BLaER1 (cell line): ENCODE measurements around the gene LRTM1.

Source experiments
- H3K27ac ChIP-seq: shearing (Covaris generic); formaldehyde crosslinking; 2 replicates; pipeline ENCODE4 v1.8.1; 2022
- H3K27me3 ChIP-seq: shearing (Covaris generic); formaldehyde crosslinking; 2 replicates; pipeline ENCODE4 v1.8.1; 2022
- H3K36me3 ChIP-seq: shearing (Covaris generic); formaldehyde crosslinking; 2 replicates; pipeline ENCODE4 v1.8.1; 2022
- H3K4me1 ChIP-seq: shearing (Covaris generic); formaldehyde crosslinking; 2 replicates; pipeline ENCODE4 v1.8.1; 2022
- H3K4me2 ChIP-seq: shearing (Covaris generic); formaldehyde crosslinking; 2 replicates; pipeline ENCODE4 v1.8.1; 2022
- H3K4me3 ChIP-seq: shearing (Covaris generic); formaldehyde crosslinking; 2 replicates; pipeline ENCODE4 v1.8.1; 2022
- H3K9ac ChIP-seq: shearing (Covaris generic); formaldehyde crosslinking; 2 replicates; pipeline ENCODE4 v1.8.1; 2022
- H3K9me3 ChIP-seq: shearing (Covaris generic); formaldehyde crosslinking; 2 replicates; pipeline ENCODE4 v1.8.1; 2022
- H4K20me1 ChIP-seq: shearing (Covaris generic); formaldehyde crosslinking; 2 replicates; pipeline ENCODE4 v1.8.1; 2022
- Cebpa-rat ChIP-seq: shearing (Covaris generic); IDR thresholded peaks from 2 replicates; pipeline ENCODE4 v1.8.1; 2022

LRTM1 gene

DNA sequence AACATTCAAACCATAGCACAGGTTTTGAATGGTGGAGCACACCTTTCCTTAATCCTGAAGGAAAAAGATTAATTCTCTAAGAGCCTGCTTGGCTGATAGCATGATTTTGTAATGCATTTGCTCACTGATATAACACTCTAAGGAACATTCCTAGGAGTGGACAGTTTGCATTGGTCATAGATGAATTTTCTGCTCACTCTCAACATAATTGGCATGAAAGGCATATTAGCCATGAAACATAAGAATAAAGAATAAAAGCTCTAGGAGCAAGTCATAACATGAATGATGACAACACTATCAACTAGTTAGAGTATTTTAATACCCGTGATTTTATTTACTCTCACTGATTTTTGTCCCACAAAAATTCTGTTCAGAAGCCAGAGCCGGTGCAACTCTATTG is 34.3 kb upstream of the LRTM1 start:
- Histone ChIP-seq H3K4me2 (no peak overlapping the region), H3K4me1 (peaks cover 14% of the 10 kb centered on the region), H3K27ac (no peak overlapping the region), H3K4me3 (no peak overlapping the region), H3K27me3 (no peaks in the 10 kb centered on the region), H4K20me1 (no peaks in the 10 kb centered on the region), H3K36me3 (no peaks in the 10 kb centered on the region), H3K9me3 (no peaks in the 10 kb centered on the region), H3K9ac (no peak overlapping the region)
- TF ChIP-seq Cebpa-rat: no peak

DNA sequence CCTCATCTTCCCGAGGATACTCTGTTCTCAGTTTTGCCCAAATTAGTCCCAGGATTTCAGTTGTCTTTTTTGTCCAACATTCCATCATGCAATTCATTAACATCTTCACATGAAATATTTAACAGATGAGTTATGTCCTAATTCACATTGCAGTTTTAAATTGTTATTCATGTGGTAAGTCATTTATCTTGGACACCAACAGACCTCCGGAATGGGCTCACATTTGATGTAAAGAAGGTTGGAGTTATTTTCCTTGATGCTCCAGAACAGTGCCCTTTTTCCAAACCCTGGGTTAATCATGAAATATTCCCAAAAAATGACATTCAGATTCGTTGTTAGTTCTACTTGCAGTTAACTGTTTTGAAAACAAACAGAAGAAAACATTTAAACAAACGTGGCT is 32.8 kb upstream of the LRTM1 start:
- no peak overlapping the region for H3K4me2 ChIP-seq
- H3K27ac ChIP-seq: no peak overlapping the region
- H3K4me1 ChIP-seq: peaks cover 7% of the 10 kb centered on the region

DNA sequence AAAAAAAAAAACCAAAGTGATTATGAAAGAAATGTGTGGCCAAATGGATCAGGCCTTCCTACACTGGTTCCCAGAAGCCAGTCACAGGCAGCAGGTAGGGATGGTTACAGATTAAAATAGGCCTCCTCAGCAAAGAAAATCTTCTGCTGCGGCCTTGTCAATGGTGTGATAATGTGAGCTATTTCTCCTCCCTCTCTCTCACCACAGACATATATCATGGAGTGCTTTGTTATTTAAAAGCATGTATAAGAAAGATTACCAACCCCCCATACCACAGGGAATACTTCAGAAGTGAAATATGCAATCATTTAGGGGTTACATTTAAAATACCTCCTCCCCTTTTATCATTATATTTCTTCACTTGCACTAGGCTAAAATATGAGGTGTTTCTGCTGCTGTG is 32.2 kb upstream of the LRTM1 start:
- no peaks in the 10 kb centered on the region for H4K20me1 ChIP-seq
- H3K27ac ChIP-seq: no peak overlapping the region
- H3K9me3 ChIP-seq: no peaks in the 10 kb centered on the region
- no peaks in the 10 kb centered on the region for H3K27me3 ChIP-seq
- H3K36me3 ChIP-seq: no peaks in the 10 kb centered on the region
- H3K4me1 ChIP-seq: peaks cover 7% of the 10 kb centered on the region
- no peak overlapping the region for H3K4me3 ChIP-seq
- no peak for TF ChIP-seq Cebpa-rat
- H3K9ac ChIP-seq: no peak overlapping the region
- H3K4me2 ChIP-seq: no peak overlapping the region

More for the DNA sequence above, 32.8 kb upstream of the LRTM1 start:
- no peak overlapping the region for H3K4me3 ChIP-seq
- no peak for TF ChIP-seq Cebpa-rat
- no peak overlapping the region for H3K9ac ChIP-seq
- H4K20me1 ChIP-seq: no peaks in the 10 kb centered on the region
- H3K27me3 ChIP-seq: no peaks in the 10 kb centered on the region
- no peaks in the 10 kb centered on the region for H3K36me3 ChIP-seq
- H3K9me3 ChIP-seq: no peaks in the 10 kb centered on the region

DNA sequence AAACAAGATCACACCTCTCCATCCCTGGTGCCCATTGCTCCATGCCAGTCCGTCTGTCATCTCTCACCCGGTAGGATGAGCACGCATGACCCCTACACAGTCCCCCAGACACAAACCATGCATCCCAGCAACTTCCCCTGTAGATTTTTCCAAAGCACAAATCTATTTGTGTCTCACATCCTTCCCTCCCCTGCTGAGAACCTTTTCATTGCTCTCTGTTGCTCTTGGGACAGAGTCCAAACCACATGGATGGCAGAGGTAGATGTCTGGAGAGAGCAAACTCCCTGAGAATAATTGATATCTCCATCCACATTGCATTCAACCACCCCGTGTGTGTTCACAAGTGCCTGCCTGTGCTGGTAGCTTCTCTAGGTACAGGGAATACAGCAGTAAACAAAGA is 29.9 kb upstream of the LRTM1 start:
- Histone ChIP-seq H3K9ac (no peak overlapping the region), H4K20me1 (no peaks in the 10 kb centered on the region), H3K9me3 (no peaks in the 10 kb centered on the region), H3K27ac (no peak overlapping the region), H3K4me2 (no peak overlapping the region), H3K4me3 (no peak overlapping the region), H3K27me3 (no peaks in the 10 kb centered on the region), H3K4me1 (no peaks in the 10 kb centered on the region), H3K36me3 (no peaks in the 10 kb centered on the region)
- TF ChIP-seq Cebpa-rat: no peak

DNA sequence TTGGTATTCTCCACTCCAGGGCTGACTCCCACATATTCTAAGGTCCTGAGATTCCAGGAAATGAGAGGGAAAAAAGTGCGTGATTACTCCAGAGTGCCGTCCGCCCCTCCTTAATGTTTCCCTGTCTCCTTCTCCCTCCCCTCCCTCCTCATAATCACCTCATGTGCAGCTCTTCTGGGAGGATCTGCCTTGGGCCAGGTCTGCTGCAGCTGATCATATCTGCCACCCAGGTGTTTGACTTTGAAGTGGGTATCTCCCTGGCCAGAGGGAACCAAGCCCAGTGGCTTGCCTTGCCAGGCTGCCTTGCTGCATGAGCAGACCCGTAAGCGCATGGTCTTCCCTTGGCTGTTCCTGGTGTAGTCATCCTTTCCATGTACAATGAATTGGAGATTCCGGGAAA is 28.1 kb upstream of the LRTM1 start:
- TF ChIP-seq Cebpa-rat: no peak
- H3K4me2 ChIP-seq: no peak overlapping the region

DNA sequence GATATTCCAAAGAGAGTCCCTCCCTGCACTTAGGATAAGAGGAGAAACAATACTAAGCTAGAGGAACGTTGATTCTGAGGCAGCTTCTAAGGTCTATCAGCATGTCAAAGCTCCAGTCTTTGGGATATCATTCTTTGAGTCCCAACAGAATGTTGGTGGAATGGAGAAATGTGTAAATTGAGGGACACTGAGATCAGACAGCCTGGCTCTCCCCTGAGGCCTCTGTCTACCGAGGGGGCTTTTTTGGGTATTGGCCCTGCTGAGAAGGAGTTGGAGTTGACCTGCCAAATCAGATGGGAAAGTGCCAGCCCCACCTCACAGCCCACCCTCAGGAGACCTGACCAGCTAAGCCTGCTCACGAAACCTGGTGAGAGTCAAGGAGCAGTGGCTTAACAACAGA is 27.6 kb upstream of the LRTM1 start:
- no peak overlapping the region for H3K9ac ChIP-seq

More for the DNA sequence above, 28.1 kb upstream of the LRTM1 start:
- no peak overlapping the region for H3K9ac ChIP-seq
- H3K27me3 ChIP-seq: no peaks in the 10 kb centered on the region
- no peaks in the 10 kb centered on the region for H4K20me1 ChIP-seq
- H3K4me1 ChIP-seq: no peaks in the 10 kb centered on the region
- no peak overlapping the region for H3K4me3 ChIP-seq
- no peaks in the 10 kb centered on the region for H3K9me3 ChIP-seq
- H3K36me3 ChIP-seq: no peaks in the 10 kb centered on the region
- H3K27ac ChIP-seq: no peak overlapping the region

DNA sequence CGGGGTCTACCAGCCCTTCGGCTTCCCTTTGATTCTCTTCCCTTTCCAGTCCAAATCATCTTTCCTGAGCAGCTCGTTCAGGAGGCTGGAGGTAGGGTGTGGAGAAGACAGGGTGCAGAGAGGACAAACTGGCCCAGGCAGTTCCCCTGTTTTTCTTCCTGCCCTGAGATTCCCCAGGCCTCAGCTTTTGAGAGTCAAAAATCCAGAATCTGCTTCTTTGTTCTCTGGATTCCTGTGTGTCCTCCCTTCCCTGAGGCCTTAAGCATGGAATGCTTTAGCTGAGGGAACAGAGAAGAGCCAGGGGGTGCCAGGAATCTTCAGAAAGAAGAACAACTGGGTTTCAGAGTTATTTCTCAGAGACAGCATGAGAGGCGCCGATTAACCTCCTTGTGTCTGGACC is 26.7 kb upstream of the LRTM1 start:
- Histone ChIP-seq H4K20me1 (no peaks in the 10 kb centered on the region), H3K36me3 (no peaks in the 10 kb centered on the region), H3K9ac (no peak overlapping the region), H3K27ac (no peak overlapping the region), H3K4me3 (no peak overlapping the region), H3K4me2 (no peak overlapping the region), H3K27me3 (no peaks in the 10 kb centered on the region), H3K9me3 (no peaks in the 10 kb centered on the region), H3K4me1 (no peaks in the 10 kb centered on the region)
- no peak for TF ChIP-seq Cebpa-rat

More for the DNA sequence above, 27.6 kb upstream of the LRTM1 start:
- Histone ChIP-seq H3K27ac (no peak overlapping the region), H3K36me3 (no peaks in the 10 kb centered on the region), H4K20me1 (no peaks in the 10 kb centered on the region), H3K4me2 (no peak overlapping the region), H3K27me3 (no peaks in the 10 kb centered on the region), H3K4me1 (no peaks in the 10 kb centered on the region), H3K4me3 (no peak overlapping the region), H3K9me3 (no peaks in the 10 kb centered on the region)
- no peak for TF ChIP-seq Cebpa-rat

DNA sequence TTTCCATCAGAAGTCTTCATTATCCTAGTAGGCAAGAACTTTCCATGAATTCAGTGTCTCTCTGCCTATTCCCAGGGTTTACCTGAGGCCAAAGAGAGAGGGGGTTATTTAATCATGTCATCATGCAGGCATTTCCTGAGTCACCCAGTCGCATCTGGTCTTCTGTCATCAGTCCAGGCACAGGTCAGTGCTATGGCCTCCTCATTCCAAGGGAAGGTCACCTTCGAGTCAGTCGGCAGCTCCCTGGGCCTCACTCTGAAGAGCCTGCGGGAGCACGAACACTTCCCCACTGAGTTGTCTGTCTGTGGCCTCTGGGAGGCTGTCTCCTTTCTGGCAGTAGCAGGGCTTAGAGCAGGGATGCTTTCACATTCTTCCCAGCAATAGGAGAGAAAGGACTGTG is 26.2 kb upstream of the LRTM1 start:
- no peak overlapping the region for H3K9ac ChIP-seq
- H3K9me3 ChIP-seq: no peaks in the 10 kb centered on the region
- no peaks in the 10 kb centered on the region for H3K27me3 ChIP-seq
- H3K4me3 ChIP-seq: no peak overlapping the region
- no peaks in the 10 kb centered on the region for H3K36me3 ChIP-seq
- no peak for TF ChIP-seq Cebpa-rat
- no peak overlapping the region for H3K4me2 ChIP-seq
- no peak overlapping the region for H3K27ac ChIP-seq
- H4K20me1 ChIP-seq: no peaks in the 10 kb centered on the region
- no peaks in the 10 kb centered on the region for H3K4me1 ChIP-seq

DNA sequence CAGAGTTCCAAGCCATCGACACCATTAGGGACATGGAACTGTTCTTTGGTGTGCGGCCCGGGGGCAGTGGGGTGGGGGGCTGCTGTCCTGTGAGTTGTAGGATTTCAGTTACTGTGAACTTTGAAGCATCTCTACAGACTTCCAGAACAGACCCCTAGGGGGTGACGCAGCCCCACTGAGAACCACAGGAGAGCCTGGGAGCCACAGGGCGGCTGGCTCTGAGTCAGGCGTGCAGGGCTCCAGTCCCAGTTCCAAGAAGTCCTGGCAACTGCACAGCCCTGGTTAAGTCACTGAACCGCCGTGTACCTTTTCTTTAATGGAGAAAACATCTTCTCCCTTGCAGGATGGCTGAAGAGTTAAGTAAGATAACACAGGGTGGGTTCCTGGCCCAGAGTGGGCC is 23.5 kb upstream of the LRTM1 start:
- Histone ChIP-seq H3K9ac (no peak overlapping the region), H3K27ac (no peak overlapping the region), H3K4me2 (no peak overlapping the region), H4K20me1 (no peaks in the 10 kb centered on the region), H3K27me3 (no peaks in the 10 kb centered on the region), H3K4me3 (no peak overlapping the region), H3K36me3 (no peaks in the 10 kb centered on the region), H3K4me1 (no peaks in the 10 kb centered on the region), H3K9me3 (no peaks in the 10 kb centered on the region)
- TF ChIP-seq Cebpa-rat: no peak

DNA sequence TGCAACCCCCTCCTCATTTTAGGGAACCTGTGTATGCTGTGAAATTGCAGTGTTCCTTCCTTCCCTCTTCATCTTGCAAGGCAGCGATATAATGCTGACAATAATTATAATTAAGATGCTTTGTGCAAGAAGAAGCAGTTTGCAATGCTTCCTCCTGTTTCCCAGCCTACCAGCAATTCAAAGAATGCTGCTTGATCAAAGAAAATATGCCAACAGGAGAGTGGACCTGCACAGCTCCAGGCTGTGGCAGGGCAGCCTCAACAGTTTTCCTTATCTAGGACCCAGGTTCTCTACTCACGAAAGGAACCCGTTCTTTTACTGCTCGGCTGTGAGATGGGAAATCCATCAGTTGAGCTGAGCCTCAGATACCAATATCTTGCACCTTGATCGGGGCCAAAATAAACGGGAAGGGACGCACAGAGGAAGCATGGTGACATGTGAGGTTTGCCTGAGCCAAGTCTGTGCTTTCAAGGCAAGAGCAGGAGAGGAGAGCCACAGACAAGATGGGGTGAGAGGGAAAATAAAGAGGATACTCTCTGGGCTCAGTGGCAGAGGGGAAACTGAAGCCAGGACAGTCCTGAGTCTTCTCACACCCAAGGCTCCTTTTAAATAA is 22.6 kb upstream of the LRTM1 start:
- H3K9ac ChIP-seq: no peak overlapping the region
- TF ChIP-seq Cebpa-rat: no peak
- no peak overlapping the region for H3K4me2 ChIP-seq
- no peak overlapping the region for H3K27ac ChIP-seq
- no peaks in the 10 kb centered on the region for H3K36me3 ChIP-seq
- no peaks in the 10 kb centered on the region for H3K27me3 ChIP-seq
- H4K20me1 ChIP-seq: no peaks in the 10 kb centered on the region
- H3K4me3 ChIP-seq: no peak overlapping the region
- H3K4me1 ChIP-seq: no peaks in the 10 kb centered on the region
- no peaks in the 10 kb centered on the region for H3K9me3 ChIP-seq

DNA sequence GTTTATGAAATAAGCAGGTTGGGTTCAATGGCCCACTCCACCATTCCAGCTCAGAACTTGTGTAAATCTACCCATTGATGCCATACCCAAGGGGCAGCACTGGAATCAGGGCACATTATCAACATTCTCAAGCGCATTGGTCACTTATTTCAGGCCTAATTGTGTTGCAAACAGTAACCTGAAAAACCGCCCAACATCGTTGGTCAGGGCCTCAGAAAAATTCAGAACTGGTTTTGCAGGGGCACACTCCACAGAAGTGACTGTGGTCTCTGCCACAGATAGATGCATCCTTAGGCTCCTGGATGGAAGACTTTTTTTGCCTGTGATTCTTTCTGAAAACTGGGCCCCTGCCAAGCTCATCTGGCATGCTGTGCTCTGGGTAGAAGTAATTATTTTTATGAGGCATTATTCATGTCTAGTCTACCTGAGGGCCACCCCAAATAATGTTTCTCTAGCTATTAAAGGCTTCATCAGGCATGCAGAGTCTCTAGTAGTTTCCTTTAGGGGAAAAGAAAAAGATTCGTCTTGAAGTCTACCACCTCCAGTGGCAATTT is 21.7 kb upstream of the LRTM1 start:
- Histone ChIP-seq H3K4me1 (no peaks in the 10 kb centered on the region), H4K20me1 (no peaks in the 10 kb centered on the region), H3K27ac (no peak overlapping the region), H3K9ac (no peak overlapping the region), H3K4me3 (no peak overlapping the region), H3K27me3 (no peaks in the 10 kb centered on the region), H3K9me3 (no peaks in the 10 kb centered on the region), H3K36me3 (no peaks in the 10 kb centered on the region), H3K4me2 (no peak overlapping the region)
- TF ChIP-seq Cebpa-rat: no peak
